GM10248 (cell line): ENCODE measurements around the gene PAPPA2.
"Not testable (repeated sequence)": the region's sequence is repeated elsewhere in the genome, so short reads cannot be mapped to it uniquely, and the experiment has no call there.

Source experiments
- CTCF ChIA-PET: fragments of 300-600 bp; sonication (Branson Sonifier 250); formaldehyde crosslinking; extraction: SDS; loops from one replicate; lab custom pipeline; 2021; ENCODE audit warnings: antibody characterized with exemption; lab: Yijun Ruan, JAX
- POLR2A ChIA-PET: fragments of 350-650 bp; sonication (Branson Sonifier 250); formaldehyde crosslinking; extraction: SDS; loops from one replicate; lab custom pipeline; 2020; ENCODE audit warnings: antibody characterized with exemption; lab: Yijun Ruan, JAX
- DNase-seq: peaks from one replicate; pipeline ENCODE4 v3.0.0; 2012; ENCODE audit errors: extremely low spot score
- CTCF ChIP-seq: IDR thresholded peaks from 2 replicates; pipeline ENCODE4 v1.5.1; 2012; ENCODE audit warnings: mild to moderate bottlenecking, low read depth; ENCODE audit errors: extremely low read depth, missing control alignments, control extremely low read depth

PAPPA2 gene

GRCh38 chr1:176444286-176444685 is 18.7 kb upstream of the PAPPA2 start:
- CTCF ChIA-PET: interaction anchor here (1.5 kb wide), 1 partner anchor 37 kb away, joined by 3 read pairs; no protein-coding TSS in a partner anchor
- DNase-seq: no peak
- POLR2A ChIA-PET: no interaction called here
- no peak for TF ChIP-seq CTCF

GRCh38 chr1:176445402-176445801 is 17.6 kb upstream of the PAPPA2 start:
- ChIA-PET POLR2A (no interaction called here), CTCF (interaction anchor here (1.1 kb wide), 1 partner anchor 13 kb away, joined by 3 read pairs; no protein-coding TSS in a partner anchor)
- no peak for DNase-seq
- no peak for TF ChIP-seq CTCF

GRCh38 chr1:176448340-176448739 is 14.6 kb upstream of the PAPPA2 start:
- TF ChIP-seq CTCF: no peak
- CTCF ChIA-PET: no interaction called here
- no peak for DNase-seq
- POLR2A ChIA-PET: no interaction called here

GRCh38 chr1:176450526-176450925 is 12.4 kb upstream of the PAPPA2 start:
- ChIA-PET CTCF (interaction anchor here (1.4 kb wide), 1 partner anchor 17 kb away, joined by 4 read pairs; no protein-coding TSS in a partner anchor), POLR2A (no interaction called here)
- no peak for TF ChIP-seq CTCF
- no peak for DNase-seq

GRCh38 chr1:176451741-176452140 is 11.2 kb upstream of the PAPPA2 start:
- CTCF ChIA-PET, DNase-seq, POLR2A ChIA-PET: not testable (repeated sequence)

GRCh38 chr1:176456795-176457194 is 6.2 kb upstream of the PAPPA2 start:
- TF ChIP-seq CTCF: no peak
- ChIA-PET CTCF (no interaction called here), POLR2A (no interaction called here)
- DNase-seq: no peak

GRCh38 chr1:176460544-176461336 is 2.2 kb upstream of the PAPPA2 start:
- TF ChIP-seq CTCF: no peak
- DNase-seq: no peak
- CTCF ChIA-PET: interaction anchor here (1.7 kb wide), 1 partner anchor 14 kb away, joined by 4 read pairs; no protein-coding TSS in a partner anchor
- POLR2A ChIA-PET: no interaction called here
